C4-2B (cell line): ENCODE data around the gene ZNF205.

Experiments used
- H3K27ac ChIP-seq: fragments of 450-650 bp; 2 replicates; pipeline ENCODE4 v1.5.1; 2017
- CTCF ChIP-seq: fragments of 450-650 bp; conservative IDR thresholded peaks from 2 replicates; pipeline ENCODE4 v1.5.1; 2017; ENCODE audit warnings: mild to moderate bottlenecking
- ZFX ChIP-seq: fragments of 450-650 bp; IDR thresholded peaks from 2 replicates; pipeline ENCODE4 v1.6.1; 2017

The ZNF205 gene

GRCh38 chr16:3094289-3095027 is 17.9 kb upstream of the ZNF205 start:
- no peak overlapping the region for H3K27ac ChIP-seq
- TF ChIP-seq ZFX: no peak
- peak; percentile 55 for TF ChIP-seq CTCF

- no peak overlapping the region for H3K27ac ChIP-seq
- no peak for TF ChIP-seq ZFX
- TF ChIP-seq CTCF: peak; percentile 28
Observed at GRCh38 chr16:3095869-3096268, 16.5 kb upstream of the ZNF205 start.

- no peak overlapping the region for H3K27ac ChIP-seq
- TF ChIP-seq ZFX (no peak), CTCF (no peak)
Observed at GRCh38 chr16:3096362-3096761, 16.0 kb upstream of the ZNF205 start.

GRCh38 chr16:3097266-3097665 is 15.1 kb upstream of the ZNF205 start:
- TF ChIP-seq CTCF: no peak
- no peak for TF ChIP-seq ZFX
- H3K27ac ChIP-seq: no peak overlapping the region

GRCh38 chr16:3098459-3099394 is 13.7 kb upstream of the ZNF205 start, which contains the start of gene ZSCAN10:
Gene ZSCAN10, minus strand, starts transcription at chr16:3099294. Its CDS starts 6,357 bp downstream, at chr16:3092937.
- peak within 1 kb of the TSS; percentile 25; the same call in 1 of the 2 replicates for H3K27ac ChIP-seq
- no peak for TF ChIP-seq CTCF
- no peak for TF ChIP-seq ZFX

GRCh38 chr16:3099395-3099731 is 13.0 kb upstream of the ZNF205 start:
- no peak overlapping the region; the same call in 1 of the 2 replicates for H3K27ac ChIP-seq

More at GRCh38 chr16:3099395-3099731, 13.0 kb upstream of the ZNF205 start:
- TF ChIP-seq ZFX: no peak
- no peak for TF ChIP-seq CTCF
